Adipocyte (in vitro differentiated cells): ENCODE data around the gene SCN4A.
A peak's percentile ranks its signal among the peaks of the same experiment; 100 is the strongest.
"Not testable (repeated sequence)": the region's sequence is repeated elsewhere in the genome, so short reads cannot be mapped to it uniquely, and the experiment has no call there.

Experiments used
- DNase-seq: peaks from one replicate; pipeline ENCODE4 v3.0.0-alpha.2; 2015; ENCODE audit warnings: low read depth
- H3K27me3 ChIP-seq: replicated peaks from 2 replicates; pipeline ENCODE4 v1.7.0; 2013; ENCODE audit warnings: mild to moderate bottlenecking, low read length, moderate library complexity; ENCODE audit not compliant: control insufficient read depth, insufficient read depth
- H3K36me3 ChIP-seq: 2 replicates; pipeline ENCODE4 v1.7.0; 2013; ENCODE audit warnings: low read length, mild to moderate bottlenecking, moderate library complexity; ENCODE audit not compliant: control insufficient read depth, insufficient read depth, severe bottlenecking
- H3K4me1 ChIP-seq: 2 replicates; pipeline ENCODE4 v1.7.0; 2013; ENCODE audit warnings: mild to moderate bottlenecking, low read length, moderate library complexity; ENCODE audit not compliant: control insufficient read depth, insufficient read depth
- H3K4me3 ChIP-seq: 2 replicates; pipeline ENCODE4 v1.7.0; 2013; ENCODE audit warnings: mild to moderate bottlenecking, low read length, moderate library complexity
- H3K9ac ChIP-seq: 2 replicates; pipeline ENCODE4 v1.7.0; 2013; ENCODE audit warnings: mild to moderate bottlenecking, low read length, moderate library complexity
- H3K9me3 ChIP-seq: 2 replicates; pipeline ENCODE4 v1.7.0; 2013; ENCODE audit warnings: mild to moderate bottlenecking, low read length, moderate library complexity; ENCODE audit not compliant: control insufficient read depth

The SCN4A gene

DNA sequence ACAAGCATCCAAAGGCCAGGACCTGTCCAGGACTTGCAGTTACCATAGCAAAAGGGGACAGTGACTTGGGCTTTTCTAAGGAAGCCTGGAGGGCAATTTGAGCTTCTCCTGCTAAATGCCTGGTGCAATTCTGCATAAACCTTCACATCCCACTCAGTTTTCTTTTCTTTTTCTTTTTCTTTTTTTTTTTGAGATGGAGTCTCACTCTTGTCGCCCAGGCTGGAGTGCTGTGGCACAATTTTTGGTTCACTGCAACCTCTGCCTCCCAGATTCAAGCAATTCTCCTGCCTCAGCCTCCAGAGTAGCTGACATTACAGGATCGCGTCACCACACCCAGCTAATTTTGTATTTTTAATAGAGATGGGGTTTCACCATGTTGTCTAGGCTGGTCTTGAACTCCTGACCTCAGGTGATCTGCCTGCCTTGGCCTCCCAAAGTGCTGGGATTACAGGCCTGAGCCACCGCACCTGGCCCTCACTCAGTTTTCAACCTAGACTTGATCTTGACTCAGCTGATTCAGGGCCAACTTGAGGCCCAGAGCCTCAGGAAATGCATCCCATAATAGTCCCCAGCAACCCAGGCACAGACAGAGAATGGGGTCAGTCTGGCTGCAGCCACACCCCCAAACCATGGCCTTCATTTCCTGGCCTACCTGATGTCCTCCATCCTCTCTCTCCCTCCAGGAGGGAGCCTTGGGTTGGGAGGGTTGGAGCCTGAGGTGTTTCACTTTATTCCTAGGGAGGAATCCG, 34.5 kb upstream of the SCN4A start:
- DNase-seq, H3K36me3 ChIP-seq, H3K9me3 ChIP-seq, H3K9ac ChIP-seq, H3K27me3 ChIP-seq: not testable (repeated sequence)
- peaks cover 51% of the 10 kb centered on the region for H3K4me1 ChIP-seq
- peak overlapping the region; percentile 63 for H3K4me3 ChIP-seq

DNA sequence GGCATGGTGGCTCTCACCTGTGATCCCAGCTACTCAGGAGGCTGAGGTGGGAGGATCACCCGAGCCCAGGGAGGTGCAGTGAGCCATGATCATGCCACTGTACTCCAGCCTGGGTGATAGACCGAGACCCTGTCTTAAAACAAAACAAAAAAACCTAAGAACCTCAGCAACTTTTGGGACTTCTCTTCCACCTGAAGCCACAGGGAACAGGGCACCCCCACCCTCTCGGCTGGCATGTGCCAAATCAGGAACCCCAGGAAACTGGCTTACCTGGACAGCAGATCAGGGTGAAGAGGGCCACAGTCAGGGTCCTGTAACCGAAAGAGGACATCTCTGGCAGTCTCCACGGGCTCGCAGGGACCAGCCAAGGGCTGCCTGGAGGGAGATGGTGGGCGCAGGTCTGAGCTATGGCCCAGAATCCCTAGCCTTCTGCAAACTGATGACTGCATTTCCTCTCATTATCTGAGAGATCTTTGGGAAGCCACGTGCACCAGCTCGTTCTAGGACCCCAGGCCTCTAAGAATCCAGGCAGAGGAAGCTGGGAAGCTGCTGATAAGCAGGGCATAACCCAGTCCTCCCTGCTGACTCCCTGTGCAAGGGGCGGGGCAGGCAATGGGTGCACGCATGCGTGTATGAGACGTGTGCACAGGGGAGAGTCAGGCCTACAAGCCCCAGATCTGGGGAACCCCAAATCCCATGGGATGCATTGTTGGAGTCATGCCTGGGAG, 33.8 kb upstream of the SCN4A start:
- Histone ChIP-seq H3K9me3 (no peaks in the 10 kb centered on the region), H3K9ac (peak overlapping the region; percentile 65), H3K36me3 (no peaks in the 10 kb centered on the region), H3K4me3 (peak overlapping the region; percentile 63), H3K4me1 (peaks cover 55% of the 10 kb centered on the region), H3K27me3 (no peaks in the 10 kb centered on the region)
- no peak for DNase-seq

DNA sequence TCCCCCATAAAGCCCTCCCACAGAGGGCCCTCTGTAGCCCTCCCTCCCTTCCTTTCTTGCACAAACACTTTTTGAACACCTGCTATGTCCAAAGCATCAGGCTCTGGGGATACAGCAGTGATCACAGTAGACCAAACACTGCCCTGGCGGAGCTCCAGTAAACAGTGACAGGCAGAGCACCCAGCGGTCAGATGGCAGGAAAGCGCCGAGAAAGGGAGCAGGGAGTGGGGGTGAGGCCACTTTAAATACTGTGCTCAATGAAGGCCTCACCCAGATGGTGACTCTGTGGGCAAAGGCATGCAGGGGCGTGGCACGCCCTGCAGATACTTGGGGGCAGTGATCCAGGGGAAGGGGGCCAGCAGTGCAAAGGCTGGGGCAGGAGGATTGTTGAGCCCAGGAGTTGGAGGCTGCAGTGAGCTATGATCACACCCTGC, 33.0 kb upstream of the SCN4A start:
- Histone ChIP-seq H3K4me1 (peaks cover 55% of the 10 kb centered on the region), H3K9me3 (no peaks in the 10 kb centered on the region), H3K9ac (no peak overlapping the region), H3K27me3 (no peaks in the 10 kb centered on the region), H3K36me3 (no peaks in the 10 kb centered on the region), H3K4me3 (peak overlapping the region; percentile 29)
- no peak for DNase-seq

DNA sequence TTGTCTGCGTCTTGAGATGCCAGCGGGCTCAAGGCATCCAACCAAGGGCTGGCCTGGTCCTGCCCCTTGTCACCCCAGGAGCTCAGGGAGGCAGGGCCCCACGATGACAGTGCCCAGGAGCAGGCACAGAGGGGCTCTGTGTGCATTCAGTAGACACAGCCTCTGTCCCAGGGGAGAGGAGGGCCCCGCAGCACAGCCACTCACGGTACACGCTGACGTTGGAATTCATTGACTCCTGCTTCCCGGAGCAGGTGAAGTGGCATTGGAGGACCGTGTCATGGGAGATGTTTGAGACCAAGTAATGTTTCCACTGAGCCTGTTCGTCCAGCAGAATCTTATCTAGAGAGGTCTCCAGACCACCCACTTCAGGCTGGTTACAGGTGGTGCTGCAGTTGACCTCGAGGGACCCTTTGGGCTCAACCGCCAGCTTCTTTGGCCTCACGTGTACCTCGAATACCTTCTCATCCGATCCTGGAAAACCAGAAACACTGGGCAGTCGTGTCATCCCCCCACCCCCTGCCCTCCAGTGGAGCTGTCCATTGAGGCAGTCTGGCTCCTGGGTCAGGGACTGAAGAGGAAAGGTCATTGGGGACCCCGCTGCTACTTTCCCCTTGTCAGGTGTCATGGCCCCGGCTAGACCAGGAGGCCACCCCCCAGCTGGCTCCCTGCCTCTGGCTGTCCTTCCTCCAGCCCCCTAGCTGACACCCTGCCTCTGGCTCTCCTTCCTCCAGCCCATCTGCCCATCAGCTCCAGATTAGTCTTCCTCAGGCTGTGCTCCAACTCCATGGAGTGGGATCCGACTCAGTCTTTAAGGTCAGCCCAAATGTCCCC, 32.4 kb upstream of the SCN4A start:
- no peak overlapping the region for H3K9ac ChIP-seq
- no peaks in the 10 kb centered on the region for H3K9me3 ChIP-seq
- no peak for DNase-seq
- H3K4me1 ChIP-seq: peaks cover 55% of the 10 kb centered on the region
- H3K4me3 ChIP-seq: peak overlapping the region; percentile 29
- H3K36me3 ChIP-seq: no peaks in the 10 kb centered on the region
- H3K27me3 ChIP-seq: no peaks in the 10 kb centered on the region

DNA sequence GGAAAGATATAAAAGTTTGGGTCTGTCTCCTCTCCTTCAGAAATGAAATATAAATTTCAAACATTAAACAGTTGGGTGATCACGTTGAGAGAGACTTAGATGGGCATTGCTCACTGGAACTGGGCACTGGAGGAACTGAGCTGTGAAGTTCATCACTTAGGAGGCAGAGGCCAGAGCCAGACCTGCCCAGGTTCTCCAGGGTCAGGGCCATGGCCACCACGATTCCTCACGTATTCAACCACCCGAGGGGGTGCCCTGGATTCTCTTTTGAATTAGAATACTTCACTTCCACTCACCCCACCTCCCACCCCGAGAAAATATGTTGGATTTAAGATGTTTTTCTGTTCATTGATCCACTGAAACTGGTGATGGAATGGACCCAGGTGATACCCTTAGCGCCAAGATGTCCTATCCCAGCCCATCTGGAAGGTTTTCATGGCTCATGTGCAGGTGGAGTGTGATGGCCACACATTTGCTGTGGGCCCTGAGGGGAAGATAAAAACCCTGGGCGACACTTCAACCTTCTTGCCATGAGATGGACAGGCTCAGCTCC, 31.6 kb upstream of the SCN4A start:
- Histone ChIP-seq H3K27me3 (peaks cover under 1% of the 10 kb centered on the region), H3K36me3 (no peaks in the 10 kb centered on the region), H3K4me1 (peaks cover 47% of the 10 kb centered on the region), H3K4me3 (no peak overlapping the region), H3K9me3 (no peaks in the 10 kb centered on the region), H3K9ac (no peak overlapping the region)
- DNase-seq: no peak

DNA sequence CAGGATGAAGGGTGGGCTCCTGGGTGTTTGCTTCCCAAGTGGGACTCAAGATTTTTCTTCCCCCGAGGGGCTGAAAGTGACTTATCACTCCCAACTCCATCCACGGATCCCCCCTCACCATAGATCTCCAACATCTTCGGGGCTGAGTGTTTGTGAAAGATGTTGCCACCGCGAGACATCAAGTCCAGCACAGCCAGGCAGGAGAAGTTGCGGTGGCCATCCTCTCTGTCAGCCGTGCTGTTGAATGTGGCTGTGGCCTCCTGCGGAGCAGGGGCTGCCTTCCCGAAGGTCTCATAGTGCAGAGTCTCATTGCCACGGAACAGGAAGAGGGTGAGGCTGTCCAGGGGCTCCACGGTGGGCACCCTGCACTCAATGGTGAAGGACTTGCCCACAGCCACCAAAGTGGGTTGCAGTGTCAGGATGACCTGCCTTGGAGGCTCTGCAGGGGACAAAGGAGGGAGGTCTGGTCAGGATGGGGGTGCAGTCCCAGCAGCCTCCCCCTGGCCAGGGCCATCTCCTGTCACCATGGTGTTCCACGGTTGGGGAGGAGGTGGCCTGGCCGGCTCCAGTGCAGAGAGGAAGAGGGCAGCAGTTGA, 30.9 kb upstream of the SCN4A start:
- no peak overlapping the region for H3K9ac ChIP-seq
- H3K27me3 ChIP-seq: peaks cover 6% of the 10 kb centered on the region
- H3K4me1 ChIP-seq: peaks cover 40% of the 10 kb centered on the region
- H3K9me3 ChIP-seq: no peaks in the 10 kb centered on the region
- DNase-seq: no peak
- no peaks in the 10 kb centered on the region for H3K36me3 ChIP-seq
- H3K4me3 ChIP-seq: no peak overlapping the region

DNA sequence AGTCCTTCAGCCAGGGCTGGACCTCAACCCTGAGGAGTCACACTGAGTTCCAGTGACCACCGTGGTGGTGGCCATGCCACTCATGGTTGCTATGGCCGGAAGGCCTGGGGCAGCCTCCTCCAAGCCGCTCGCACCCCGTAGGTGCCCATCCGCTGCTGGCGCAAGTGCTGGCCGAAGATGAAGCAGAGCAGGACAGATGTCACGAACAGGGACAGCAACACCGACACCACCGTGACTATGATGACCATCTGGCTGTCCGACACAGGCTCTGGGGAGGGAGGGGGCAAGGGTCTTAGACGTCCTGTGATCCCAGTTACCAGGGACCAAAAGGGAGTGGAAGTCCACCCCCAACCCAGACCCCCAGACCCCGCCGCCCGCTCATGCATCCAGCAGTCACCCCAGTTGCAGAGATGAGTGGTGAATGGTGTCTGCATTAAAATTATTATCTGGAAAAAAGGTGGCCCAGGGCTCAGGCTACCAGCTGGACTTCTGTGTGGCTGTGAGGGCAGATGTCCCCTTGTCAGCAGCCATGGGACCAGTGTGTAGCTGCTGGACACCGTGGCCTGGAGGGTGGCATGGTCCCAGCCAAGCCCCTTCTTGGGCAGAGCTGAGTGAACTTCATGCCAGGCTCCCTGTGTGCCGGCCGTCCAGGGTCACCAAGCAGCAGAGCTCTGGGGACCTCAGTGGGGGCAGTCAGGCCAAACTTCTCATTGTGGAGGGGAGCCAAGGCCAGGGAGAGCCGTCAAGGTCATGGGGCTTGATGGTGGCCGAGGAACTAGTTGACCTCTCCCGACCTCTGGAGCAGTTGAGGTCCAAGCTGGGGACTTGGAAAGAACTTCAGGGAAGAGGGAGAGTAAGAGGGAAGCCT, 30.2 kb upstream of the SCN4A start:
- H3K9me3 ChIP-seq: no peaks in the 10 kb centered on the region
- H3K4me1 ChIP-seq: peaks cover 35% of the 10 kb centered on the region
- no peak overlapping the region for H3K9ac ChIP-seq
- H3K27me3 ChIP-seq: peaks cover 10% of the 10 kb centered on the region
- H3K4me3 ChIP-seq: no peak overlapping the region
- DNase-seq: no peak
- H3K36me3 ChIP-seq: no peaks in the 10 kb centered on the region

DNA sequence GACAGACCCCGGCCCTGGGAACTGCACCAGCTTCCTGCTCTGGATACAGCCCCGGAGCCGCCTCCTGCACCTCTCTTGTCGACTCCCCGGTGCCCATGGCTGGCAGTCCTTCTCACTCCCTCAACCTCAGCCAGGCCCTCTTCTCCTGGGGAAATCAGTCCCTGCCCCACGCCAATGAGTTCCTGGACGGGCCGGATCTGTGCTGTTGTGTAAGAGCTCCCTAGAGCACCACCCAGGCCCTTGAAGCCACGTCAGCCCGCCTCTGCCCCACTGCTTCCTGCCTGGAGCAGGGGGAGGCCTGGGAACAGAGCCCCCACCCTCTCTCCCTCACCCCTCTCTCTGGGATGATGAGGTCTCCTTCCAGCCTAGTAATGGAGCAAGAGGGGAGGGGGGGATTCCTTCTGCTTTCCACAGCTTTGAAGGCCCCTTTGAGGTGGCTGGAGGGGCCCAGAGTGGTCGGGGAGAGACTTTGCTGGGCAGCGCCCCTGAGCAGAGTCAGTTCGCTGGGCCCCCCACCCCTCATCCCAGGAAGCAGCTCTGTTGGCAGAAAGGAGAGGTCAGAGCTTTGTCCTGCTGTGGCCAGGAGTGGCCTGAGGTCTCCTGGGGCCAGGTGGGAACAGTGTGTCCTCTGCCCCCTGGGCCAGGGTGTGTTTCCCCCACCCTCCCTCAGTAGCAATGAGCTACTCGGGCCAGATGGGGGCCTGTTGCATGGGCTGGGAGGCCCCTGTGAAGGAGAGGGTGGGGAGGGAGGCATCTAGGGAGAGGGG, 29.2 kb upstream of the SCN4A start:
- no peak for DNase-seq
- Histone ChIP-seq H3K36me3 (no peaks in the 10 kb centered on the region), H3K4me1 (peaks cover 29% of the 10 kb centered on the region), H3K9me3 (no peaks in the 10 kb centered on the region), H3K4me3 (no peak overlapping the region), H3K27me3 (peaks cover 20% of the 10 kb centered on the region), H3K9ac (peak overlapping the region; percentile 14)

DNA sequence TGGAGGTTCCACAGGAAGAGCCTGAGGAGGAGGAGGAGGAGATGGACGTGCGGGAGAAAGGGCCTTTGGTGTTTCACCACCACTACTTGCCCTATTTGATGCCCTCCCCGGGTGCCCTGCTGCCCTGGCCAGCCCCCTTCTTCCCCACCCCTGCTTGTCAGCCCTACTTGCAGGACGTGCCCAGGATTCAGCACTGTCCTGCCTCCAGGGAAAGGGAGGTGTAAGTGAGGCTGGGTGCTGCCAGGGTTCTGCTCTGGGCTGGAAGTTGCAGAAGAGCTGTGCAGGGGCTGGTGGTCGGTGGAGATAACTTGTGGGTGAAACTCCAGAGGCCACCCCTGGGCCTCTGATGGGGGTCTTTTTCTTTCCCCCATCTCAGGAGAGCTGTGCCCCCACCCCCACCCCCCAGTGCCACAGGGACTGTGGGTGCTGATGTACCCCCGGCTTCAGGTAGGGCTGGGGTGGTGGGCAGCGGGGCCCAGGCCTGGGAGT, 28.4 kb upstream of the SCN4A start:
- Histone ChIP-seq H3K4me1 (peaks cover 21% of the 10 kb centered on the region), H3K36me3 (no peaks in the 10 kb centered on the region), H3K9me3 (no peaks in the 10 kb centered on the region), H3K9ac (no peak overlapping the region), H3K4me3 (no peak overlapping the region), H3K27me3 (peaks cover 27% of the 10 kb centered on the region)
- DNase-seq: no peak
